Measurements from ENCODE around the gene GALNT9. TPM values are rescaled to one million over a fixed set of nuclear protein-coding genes. Genes with fewer than 3 reads are reported as not detected.

GALNT9 gene
- total RNA-seq, 6 donors from 2014 or later: 0.26 TPM; not detected in 5

- no peak for ATAC-seq (ENCODE audit: low FRiP score in 2 of 2)
- Histone ChIP-seq H3K27me3 (no peaks in the 10 kb centered on the region), H3K36me3 (no peaks in the 10 kb centered on the region), H3K9me3 (peaks cover 0 to 6% (median 0%) of the 10 kb centered on the region in 4 donors), H3K27ac (no peak overlapping the region), H3K4me3 (no peak overlapping the region), H3K4me1 (peaks cover 0 to 12% (median 3%) of the 10 kb centered on the region in 4 donors)
- TF ChIP-seq, protein P1, sequence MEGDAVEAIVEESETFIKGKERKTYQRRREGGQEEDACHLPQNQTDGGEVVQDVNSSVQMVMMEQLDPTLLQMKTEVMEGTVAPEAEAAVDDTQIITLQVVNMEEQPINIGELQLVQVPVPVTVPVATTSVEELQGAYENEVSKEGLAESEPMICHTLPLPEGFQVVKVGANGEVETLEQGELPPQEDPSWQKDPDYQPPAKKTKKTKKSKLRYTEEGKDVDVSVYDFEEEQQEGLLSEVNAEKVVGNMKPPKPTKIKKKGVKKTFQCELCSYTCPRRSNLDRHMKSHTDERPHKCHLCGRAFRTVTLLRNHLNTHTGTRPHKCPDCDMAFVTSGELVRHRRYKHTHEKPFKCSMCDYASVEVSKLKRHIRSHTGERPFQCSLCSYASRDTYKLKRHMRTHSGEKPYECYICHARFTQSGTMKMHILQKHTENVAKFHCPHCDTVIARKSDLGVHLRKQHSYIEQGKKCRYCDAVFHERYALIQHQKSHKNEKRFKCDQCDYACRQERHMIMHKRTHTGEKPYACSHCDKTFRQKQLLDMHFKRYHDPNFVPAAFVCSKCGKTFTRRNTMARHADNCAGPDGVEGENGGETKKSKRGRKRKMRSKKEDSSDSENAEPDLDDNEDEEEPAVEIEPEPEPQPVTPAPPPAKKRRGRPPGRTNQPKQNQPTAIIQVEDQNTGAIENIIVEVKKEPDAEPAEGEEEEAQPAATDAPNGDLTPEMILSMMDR (IDR thresholded peaks at IDR 0.05): no peak
- TF ChIP-seq POLR2A (IDR thresholded peaks at IDR 0.05): no peak
- TF ChIP-seq POLR2AphosphoS5 (IDR thresholded peaks at IDR 0.05): no peak
- no peak for TF ChIP-seq EP300 (IDR thresholded peaks at IDR 0.05)
- WGBS, 2 donors: 18 to 27% methylated on average over 8 of the region's 8 CpGs
- no peak for DNase-seq
These were observed 151.1 kb downstream of the GALNT9 start for GRCh38 chr12:132178316-132178715.

DNA sequence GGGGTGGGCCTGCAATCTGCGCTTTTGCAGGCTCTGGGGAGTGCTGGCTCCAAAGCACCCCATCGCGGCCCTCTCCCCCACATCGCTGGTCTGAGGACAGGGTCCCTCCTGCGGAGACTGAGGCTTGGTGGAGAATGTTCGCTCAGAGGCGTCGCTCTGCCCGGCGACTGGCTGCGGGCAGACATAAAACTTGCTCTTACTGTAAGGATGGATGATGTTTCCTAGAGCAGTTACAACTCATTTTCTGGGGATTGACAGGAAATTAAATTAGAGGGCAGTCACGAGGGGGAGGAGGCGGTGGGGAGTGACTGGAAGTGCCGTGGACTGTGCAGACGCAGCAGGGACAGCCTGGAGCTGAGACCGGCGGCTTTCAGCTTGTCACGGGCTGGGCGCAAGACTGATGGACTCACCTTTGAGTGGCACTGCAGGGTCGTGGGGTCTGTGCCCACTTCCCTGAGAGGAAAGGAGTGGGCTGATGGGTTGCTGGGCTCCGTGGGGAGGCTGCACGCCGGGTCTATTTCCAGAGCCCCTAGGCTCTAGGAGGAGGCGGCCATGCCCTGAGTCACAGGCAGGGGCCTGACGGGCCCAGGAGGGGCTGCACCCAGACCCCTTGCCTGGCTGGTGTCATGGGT, 152.4 kb downstream of the GALNT9 start:
- no peak overlapping the region for H3K27ac ChIP-seq
- H3K9me3 ChIP-seq: no peaks in the 10 kb centered on the region
- ATAC-seq (ENCODE audit: low FRiP score in 2 of 2) (no peak), DNase-seq (peak in 1 of 2 donors; percentile 62)
- 81% methylated on average over 22 to 25 of the region's 25 CpGs for WGBS, 2 donors
- H3K4me1 ChIP-seq: peaks cover 0 to 12% (median 3%) of the 10 kb centered on the region in 4 donors
- no peak overlapping the region for H3K4me3 ChIP-seq
- TF ChIP-seq POLR2A (IDR thresholded peaks at IDR 0.05) (no peak), EP300 (IDR thresholded peaks at IDR 0.05) (no peak), POLR2AphosphoS5 (IDR thresholded peaks at IDR 0.05) (no peak)
- TF ChIP-seq, protein P1 (IDR thresholded peaks at IDR 0.05): no peak
- no peaks in the 10 kb centered on the region for H3K36me3 ChIP-seq
- no peaks in the 10 kb centered on the region for H3K27me3 ChIP-seq

DNA sequence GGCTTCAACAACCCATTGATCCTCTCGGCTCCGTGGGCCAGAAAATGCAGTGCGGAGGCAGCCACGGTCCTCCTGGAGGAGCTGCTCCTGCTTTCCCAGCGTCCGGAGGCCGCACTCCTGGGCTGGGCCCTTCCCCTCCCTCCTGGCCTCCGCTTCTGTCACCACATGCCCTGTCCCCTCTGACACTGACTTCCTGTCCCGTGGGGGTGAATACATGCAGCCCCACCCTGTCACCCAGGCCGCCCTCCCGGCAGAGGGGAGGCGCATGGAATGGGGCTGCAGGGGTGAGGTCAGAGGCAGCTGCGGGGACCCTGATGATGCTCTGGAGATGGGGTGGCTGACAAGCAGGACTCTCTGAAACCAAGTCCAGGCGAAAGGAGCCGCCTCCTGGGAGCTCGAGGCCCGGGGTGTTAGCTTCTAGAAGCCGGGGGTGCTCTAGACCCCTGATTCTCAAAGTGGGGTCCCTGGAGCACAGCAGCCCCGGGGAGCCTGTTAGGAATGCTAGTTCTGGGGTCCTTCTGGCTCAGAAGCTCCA, 152.9 kb downstream of the GALNT9 start:
- DNase-seq (peak in 1 of 2 donors; percentile 66), ATAC-seq (ENCODE audit: low FRiP score in 2 of 2) (no peak)
- 55 to 66% methylated on average over 7 to 19 of the region's 19 CpGs for WGBS, 2 donors
- Histone ChIP-seq H3K27ac (no peak overlapping the region), H3K9me3 (no peaks in the 10 kb centered on the region), H3K36me3 (no peaks in the 10 kb centered on the region), H3K4me3 (no peak overlapping the region), H3K4me1 (peaks cover 0 to 12% (median 3%) of the 10 kb centered on the region in 4 donors), H3K27me3 (no peaks in the 10 kb centered on the region)
- TF ChIP-seq, protein P1 (IDR thresholded peaks at IDR 0.05): no peak
- TF ChIP-seq POLR2AphosphoS5 (IDR thresholded peaks at IDR 0.05): no peak
- no peak for TF ChIP-seq POLR2A (IDR thresholded peaks at IDR 0.05)
- no peak for TF ChIP-seq EP300 (IDR thresholded peaks at IDR 0.05)

GRCh38 chr12:132175496-132176384, 153.6 kb downstream of the GALNT9 start:
- H3K36me3 ChIP-seq: no peaks in the 10 kb centered on the region
- H3K9me3 ChIP-seq: no peaks in the 10 kb centered on the region
- peaks cover 0 to 6% (median 0%) of the 10 kb centered on the region in 4 donors for H3K27me3 ChIP-seq
- no peak for TF ChIP-seq POLR2AphosphoS5 (IDR thresholded peaks at IDR 0.05)
- TF ChIP-seq POLR2A (IDR thresholded peaks at IDR 0.05): no peak
- no peak for TF ChIP-seq EP300 (IDR thresholded peaks at IDR 0.05)
- TF ChIP-seq, protein P1 (IDR thresholded peaks at IDR 0.05): no peak
- peak in 1 of 2 donors; percentile 81 for DNase-seq
- 67 to 71% methylated on average over 21 to 22 of the region's 35 CpGs for WGBS, 2 donors
- no peak for ATAC-seq (ENCODE audit: low FRiP score in 2 of 2)
- H3K27ac ChIP-seq: no peak overlapping the region
- peaks cover 0 to 12% (median 3%) of the 10 kb centered on the region in 4 donors for H3K4me1 ChIP-seq
- H3K4me3 ChIP-seq: no peak overlapping the region
